ENCODE measurements around the gene FOXP1. TPM values are rescaled to one million over a fixed set of nuclear protein-coding genes. Genes with fewer than 3 reads are reported as not detected.

Gene FOXP1
- total and polyA plus RNA-seq, 2 of the 13 experiments (the other 11 are each of a cell fraction or from before 2014, with no cell fraction given): 40.4 to 59.0 TPM

DNA sequence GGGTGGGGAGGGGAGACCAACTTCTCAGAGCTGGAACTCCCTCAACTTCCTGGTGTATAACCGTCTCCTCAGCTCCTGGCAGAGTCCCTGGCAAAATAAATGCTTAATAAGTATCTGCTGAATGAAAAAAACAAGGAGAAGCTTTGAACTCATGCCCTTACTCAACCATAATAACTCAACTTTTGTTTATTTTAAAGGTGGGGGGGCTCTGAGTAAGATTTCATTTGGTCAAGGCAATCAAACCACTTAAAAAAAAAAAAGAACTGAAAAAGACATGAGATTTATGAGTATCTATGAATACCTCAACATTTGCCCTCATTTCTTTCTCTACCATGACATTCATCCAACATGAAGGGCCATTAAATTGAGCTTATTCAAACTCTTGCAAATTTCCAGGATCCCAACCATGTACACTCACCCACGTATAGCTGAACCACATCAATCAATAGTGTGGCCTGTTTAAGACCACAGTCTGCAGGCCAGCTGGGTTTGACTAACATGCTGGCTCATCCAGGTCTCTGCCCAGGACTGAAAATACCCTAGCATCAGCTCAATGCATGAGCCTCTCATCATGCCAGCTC, 157.9 kb downstream of the FOXP1 start:
- intact Hi-C loops (cut with micrococcal nuclease; ENCODE audit: unreplicated experiment): no loop called here
- Histone ChIP-seq H3K4me1 (ENCODE audit: insufficient read depth, low read length) (no peaks in the 10 kb centered on the region), H3K27ac (ENCODE audit: extremely low read length, insufficient read depth, low read length) (no peak overlapping the region), H3K4me2 (ENCODE audit: low read depth, low read length) (no peak overlapping the region), H3K27me3 (ENCODE audit: control insufficient read depth in 1 of 2, insufficient read depth in 2 of 2, low read length in 2 of 2) (no peaks in the 10 kb centered on the region), H3K4me3 (replicated peaks in 1 of 3; ENCODE audit: insufficient read depth in 1 of 3, low read depth in 2 of 3, low read length in 3 of 3) (no peak overlapping the region), H3K36me3 (replicated peaks in 1 of 2; ENCODE audit: control insufficient read depth in 1 of 2, insufficient read depth in 2 of 2, low read length in 2 of 2) (peaks cover 0 to 5% of the 10 kb centered on the region in 2 experiments; a peak in 2 of 5 replicates), H3K9me3 (ENCODE audit: low read length) (no peaks in the 10 kb centered on the region), H3K9ac (ENCODE audit: insufficient read depth, low read depth, low read length) (no peak overlapping the region), H4K20me1 (ENCODE audit: insufficient read depth, low read length) (peaks cover 9% of the 10 kb centered on the region), H2AFZ (ENCODE audit: low read length) (no peak overlapping the region), H3K79me2 (ENCODE audit: insufficient read depth, low read length) (peaks cover 35% of the 10 kb centered on the region)
- no peak for FAIRE-seq
- DNase-seq (ENCODE audit: low spot score): no peak
- ChIA-PET POLR2A (no interaction called here), CTCF (ENCODE audit: low intra/inter-chr PET ratio, low total read pairs) (no interaction called here)
- no TSS peak for BruUV-seq (replicated peaks)
- ATAC-seq: no peak
- in situ Hi-C loops (cut with HindIII; ENCODE audit: extremely low pct_ligation_motif_present, low pct_unique_long_range_greater_than_20kb): no loop called here
- WGBS (ENCODE audit: low lambda C conversion rate): 92% methylated on average over 2 of the region's 2 CpGs
- TF ChIP-seq ZNF530 (CRISPR knock-in tag; IDR thresholded peaks at IDR 0.05; ENCODE audit: low read depth) (no peak), GABPB1 (CRISPR knock-in tag; IDR thresholded peaks at IDR 0.05) (no peak), TCF7 (IDR thresholded peaks at IDR 0.05; ENCODE audit: low read depth) (no peak), SMAD1 (CRISPR knock-in tag; IDR thresholded peaks at IDR 0.05; ENCODE audit: borderline replicate concordance, low read depth) (no peak), SETDB1 (CRISPR knock-in tag; IDR thresholded peaks at IDR 0.05; ENCODE audit: borderline replicate concordance) (no peak), ZMAT3 (CRISPR knock-in tag; conservative IDR thresholded peaks at IDR 0.05) (no peak), ZFP36L1 (CRISPR knock-in tag; IDR thresholded peaks at IDR 0.05) (no peak)
- TF ChIP-seq, protein P1, sequence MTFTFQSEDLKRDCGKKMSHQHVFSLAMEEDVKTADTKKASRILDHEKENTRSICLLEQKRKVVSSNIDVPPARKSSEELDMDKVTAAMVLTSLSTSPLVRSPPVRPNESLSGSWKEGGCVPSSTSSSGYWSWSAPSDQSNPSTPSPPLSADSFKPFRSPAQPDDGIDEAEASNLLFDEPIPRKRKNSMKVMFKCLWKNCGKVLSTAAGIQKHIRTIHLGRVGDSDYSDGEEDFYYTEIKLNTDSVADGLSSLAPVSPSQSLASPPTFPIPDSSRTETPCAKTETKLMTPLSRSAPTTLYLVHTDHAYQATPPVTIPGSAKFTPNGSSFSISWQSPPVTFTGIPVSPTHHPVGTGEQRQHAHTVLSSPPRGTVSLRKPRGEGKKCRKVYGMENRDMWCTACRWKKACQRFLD (CRISPR knock-in tag; IDR thresholded peaks at IDR 0.05; ENCODE audit: borderline replicate concordance): no peak
- TF ChIP-seq, protein P2, sequence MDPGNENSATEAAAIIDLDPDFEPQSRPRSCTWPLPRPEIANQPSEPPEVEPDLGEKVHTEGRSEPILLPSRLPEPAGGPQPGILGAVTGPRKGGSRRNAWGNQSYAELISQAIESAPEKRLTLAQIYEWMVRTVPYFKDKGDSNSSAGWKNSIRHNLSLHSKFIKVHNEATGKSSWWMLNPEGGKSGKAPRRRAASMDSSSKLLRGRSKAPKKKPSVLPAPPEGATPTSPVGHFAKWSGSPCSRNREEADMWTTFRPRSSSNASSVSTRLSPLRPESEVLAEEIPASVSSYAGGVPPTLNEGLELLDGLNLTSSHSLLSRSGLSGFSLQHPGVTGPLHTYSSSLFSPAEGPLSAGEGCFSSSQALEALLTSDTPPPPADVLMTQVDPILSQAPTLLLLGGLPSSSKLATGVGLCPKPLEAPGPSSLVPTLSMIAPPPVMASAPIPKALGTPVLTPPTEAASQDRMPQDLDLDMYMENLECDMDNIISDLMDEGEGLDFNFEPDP (CRISPR knock-in tag; conservative IDR thresholded peaks at IDR 0.05): no peak
- TF ChIP-seq, protein P3, sequence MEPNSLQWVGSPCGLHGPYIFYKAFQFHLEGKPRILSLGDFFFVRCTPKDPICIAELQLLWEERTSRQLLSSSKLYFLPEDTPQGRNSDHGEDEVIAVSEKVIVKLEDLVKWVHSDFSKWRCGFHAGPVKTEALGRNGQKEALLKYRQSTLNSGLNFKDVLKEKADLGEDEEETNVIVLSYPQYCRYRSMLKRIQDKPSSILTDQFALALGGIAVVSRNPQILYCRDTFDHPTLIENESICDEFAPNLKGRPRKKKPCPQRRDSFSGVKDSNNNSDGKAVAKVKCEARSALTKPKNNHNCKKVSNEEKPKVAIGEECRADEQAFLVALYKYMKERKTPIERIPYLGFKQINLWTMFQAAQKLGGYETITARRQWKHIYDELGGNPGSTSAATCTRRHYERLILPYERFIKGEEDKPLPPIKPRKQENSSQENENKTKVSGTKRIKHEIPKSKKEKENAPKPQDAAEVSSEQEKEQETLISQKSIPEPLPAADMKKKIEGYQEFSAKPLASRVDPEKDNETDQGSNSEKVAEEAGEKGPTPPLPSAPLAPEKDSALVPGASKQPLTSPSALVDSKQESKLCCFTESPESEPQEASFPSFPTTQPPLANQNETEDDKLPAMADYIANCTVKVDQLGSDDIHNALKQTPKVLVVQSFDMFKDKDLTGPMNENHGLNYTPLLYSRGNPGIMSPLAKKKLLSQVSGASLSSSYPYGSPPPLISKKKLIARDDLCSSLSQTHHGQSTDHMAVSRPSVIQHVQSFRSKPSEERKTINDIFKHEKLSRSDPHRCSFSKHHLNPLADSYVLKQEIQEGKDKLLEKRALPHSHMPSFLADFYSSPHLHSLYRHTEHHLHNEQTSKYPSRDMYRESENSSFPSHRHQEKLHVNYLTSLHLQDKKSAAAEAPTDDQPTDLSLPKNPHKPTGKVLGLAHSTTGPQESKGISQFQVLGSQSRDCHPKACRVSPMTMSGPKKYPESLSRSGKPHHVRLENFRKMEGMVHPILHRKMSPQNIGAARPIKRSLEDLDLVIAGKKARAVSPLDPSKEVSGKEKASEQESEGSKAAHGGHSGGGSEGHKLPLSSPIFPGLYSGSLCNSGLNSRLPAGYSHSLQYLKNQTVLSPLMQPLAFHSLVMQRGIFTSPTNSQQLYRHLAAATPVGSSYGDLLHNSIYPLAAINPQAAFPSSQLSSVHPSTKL (CRISPR knock-in tag; IDR thresholded peaks at IDR 0.05): no peak
